H1 (cell line): ENCODE results near the gene HNF1B. TPM values are rescaled to one million over a fixed set of nuclear protein-coding genes. Genes with fewer than 3 reads are reported as not detected.
A peak's percentile ranks its signal among the peaks of the same experiment; 100 is the strongest.

Source experiments
- CTCF ChIA-PET: fragments of 300-600 bp; sonication (Branson Sonifier 250); formaldehyde crosslinking; loops from one replicate; lab custom pipeline; 2021; ENCODE audit not compliant: partially characterized antibody; lab: Charles Lee
- POLR2A ChIA-PET: fragments of 300-600 bp; sonication (Branson Sonifier 250); formaldehyde crosslinking; loops from one replicate; lab custom pipeline; 2021; ENCODE audit warnings: inconsistent platforms; ENCODE audit not compliant: partially characterized antibody; lab: Charles Lee
- DNase-seq, 2 experiments: peaks; one replicate each; pipeline versions ENCODE4 v3.0.0 to v3.0.0-alpha.2; 2010 to 2022; ENCODE audit warnings: low spot score in 2 of 2, low read depth in 1 of 2, mixed read lengths in 1 of 2
- FAIRE-seq: peaks from 2 replicates; lab custom pipeline; 2011; peaks lifted over from hg19 to GRCh38; lab: Jason Lieb, UNC
- H2AFZ ChIP-seq: 2 replicates; pipeline ENCODE4 v1.8.1; 2012; ENCODE audit warnings: low read length, inconsistent platforms
- H2AK5ac ChIP-seq: 2 replicates; pipeline ENCODE4 v1.6.1; 2013; ENCODE audit warnings: low read depth, low read length
- H2BK120ac ChIP-seq: replicated peaks from 2 replicates; pipeline ENCODE3; 2013; ENCODE audit warnings: low read depth, low read length, inconsistent platforms
- H2BK12ac ChIP-seq: 2 replicates; pipeline ENCODE4 v1.6.1; 2013; ENCODE audit warnings: low read depth, low read length
- H2BK15ac ChIP-seq: 2 replicates; pipeline ENCODE4 v1.6.1; 2013; ENCODE audit warnings: low read length
- H2BK20ac ChIP-seq: 2 replicates; pipeline ENCODE4 v1.6.1; 2013; ENCODE audit warnings: low read length
- H2BK5ac ChIP-seq: 2 replicates; pipeline ENCODE4 v1.6.1; 2013; ENCODE audit warnings: low read depth, low read length
- H3K14ac ChIP-seq: 2 replicates; pipeline ENCODE4 v1.6.1; 2013; ENCODE audit warnings: inconsistent platforms; ENCODE audit not compliant: insufficient read length
- H3K18ac ChIP-seq: 2 replicates; pipeline ENCODE4 v1.6.1; 2013; ENCODE audit warnings: low read length; ENCODE audit errors: extremely low read depth
- H3K23ac ChIP-seq: 2 replicates; pipeline ENCODE4 v1.6.1; 2013; ENCODE audit warnings: inconsistent platforms; ENCODE audit not compliant: insufficient read length
- H3K23me2 ChIP-seq: 2 replicates; pipeline ENCODE4 v1.6.1; 2013; ENCODE audit warnings: low read depth, low read length
- H3K27ac ChIP-seq: 2 replicates; pipeline ENCODE4 v1.6.1; 2011; ENCODE audit warnings: low read depth, low read length, inconsistent platforms
- H3K27me3 ChIP-seq, 4 experiments: replicated peaks in 1 of 4; 1 replicate in 1 of 4; 2 replicates in 3 of 4; pipeline versions ENCODE4 v1.6.1 to v1.8.1; 2011 to 2013; ENCODE audit warnings: low read length in 3 of 4, mild to moderate bottlenecking in 3 of 4, inconsistent platforms in 2 of 4, mixed read lengths in 2 of 4, moderate library complexity in 1 of 4; ENCODE audit not compliant: control insufficient read depth in 3 of 4, insufficient read depth in 3 of 4; ENCODE audit errors: extremely low read depth in 1 of 4
- H3K36me3 ChIP-seq, 4 experiments: 2 replicates each; pipeline versions ENCODE4 v1.6.1 to v1.8.1; 2011 to 2013; ENCODE audit warnings: mild to moderate bottlenecking in 4 of 4, low read length in 3 of 4, moderate library complexity in 2 of 4, control low read depth in 1 of 4, inconsistent platforms in 1 of 4; ENCODE audit not compliant: insufficient read depth in 4 of 4, control insufficient read depth in 2 of 4
- H3K4ac ChIP-seq: replicated peaks from 2 replicates; pipeline ENCODE3; 2013; ENCODE audit warnings: low read length, low read depth, mixed read lengths, inconsistent platforms; ENCODE audit not compliant: insufficient read length
- H3K4me1 ChIP-seq, 4 experiments: replicated peaks in 1 of 4; 1 replicate in 1 of 4; 2 replicates in 3 of 4; pipeline versions ENCODE4 v1.6.1 to v1.8.1; 2011 to 2013; ENCODE audit warnings: low read length in 3 of 4, inconsistent platforms in 2 of 4, mixed read lengths in 1 of 4; ENCODE audit not compliant: insufficient read depth in 4 of 4, control insufficient read depth in 3 of 4
- H3K4me2 ChIP-seq, 2 experiments: 2 replicates each; pipeline versions ENCODE4 v1.6.1 to v1.8.1; 2011 to 2013; ENCODE audit warnings: low read depth in 2 of 2, low read length in 2 of 2, control low read depth in 1 of 2, inconsistent platforms in 1 of 2, mild to moderate bottlenecking in 1 of 2; ENCODE audit not compliant: insufficient read depth in 1 of 2
- H3K4me3 ChIP-seq, 4 experiments: fragments of 200-600, 300-600 bp in 1 of 4; sonication (generic), shearing (Covaris generic), sonication (Bioruptor Twin) in 1 of 4; 2 replicates each; pipeline versions ENCODE4 v1.5.1 to v1.8.1; 2011 to 2016; ENCODE audit warnings: low read length in 4 of 4, low read depth in 3 of 4, control low read depth in 2 of 4, inconsistent platforms in 2 of 4, mild to moderate bottlenecking in 2 of 4, mixed read lengths in 1 of 4, moderate library complexity in 1 of 4; ENCODE audit not compliant: insufficient read depth in 2 of 4; ENCODE audit errors: extremely low read depth in 1 of 4
- H3K56ac ChIP-seq: replicated peaks from 2 replicates; pipeline ENCODE3; 2013; ENCODE audit warnings: low read depth, mild to moderate bottlenecking, mixed read lengths, low read length, inconsistent platforms; ENCODE audit not compliant: insufficient read length
- H3K79me1 ChIP-seq: 2 replicates; pipeline ENCODE4 v1.6.1; 2013; ENCODE audit warnings: low read depth, low read length, control low read depth
- H3K79me2 ChIP-seq, 2 experiments: 2 replicates each; pipeline versions ENCODE4 v1.6.1 to v1.8.1; 2012 to 2013; ENCODE audit warnings: low read length in 2 of 2, mild to moderate bottlenecking in 2 of 2, inconsistent platforms in 1 of 2; ENCODE audit not compliant: insufficient read depth in 2 of 2, control insufficient read depth in 1 of 2
- H3K9ac ChIP-seq, 4 experiments: replicated peaks in 1 of 4; 1 replicate in 1 of 4; 2 replicates in 3 of 4; pipeline versions ENCODE4 v1.6.1 to v1.8.1; 2011 to 2013; ENCODE audit warnings: low read depth in 3 of 4, low read length in 3 of 4, control low read depth in 2 of 4, mild to moderate bottlenecking in 2 of 4, moderate library complexity in 2 of 4, inconsistent platforms in 1 of 4; ENCODE audit errors: extremely low read depth in 1 of 4
- H3K9me3 ChIP-seq, 2 experiments: 2 replicates each; pipeline versions ENCODE4 v1.6.1 to v1.8.1; 2012 to 2013; ENCODE audit warnings: mild to moderate bottlenecking in 2 of 2, moderate library complexity in 2 of 2, control low read depth in 1 of 2, inconsistent platforms in 1 of 2, low read depth in 1 of 2, low read length in 1 of 2, mixed read lengths in 1 of 2; ENCODE audit not compliant: insufficient read depth in 2 of 2
- H4K20me1 ChIP-seq, 2 experiments: replicated peaks in 1 of 2; 2 replicates each; pipeline versions ENCODE3 to v1.8.1; 2011 to 2013; ENCODE audit warnings: inconsistent platforms in 2 of 2, low read length in 2 of 2, mild to moderate bottlenecking in 1 of 2; ENCODE audit not compliant: insufficient read depth in 2 of 2, control insufficient read depth in 1 of 2
- H4K5ac ChIP-seq: 2 replicates; pipeline ENCODE4 v1.6.1; 2013; ENCODE audit warnings: low read length, low read depth, mixed read lengths, inconsistent platforms; ENCODE audit not compliant: insufficient read length
- H4K8ac ChIP-seq: 2 replicates; pipeline ENCODE4 v1.8.0; 2013; ENCODE audit warnings: mild to moderate bottlenecking, moderate library complexity, low read length, inconsistent platforms; ENCODE audit not compliant: insufficient read depth; ENCODE audit errors: extremely low read depth
- H4K91ac ChIP-seq: replicated peaks from 2 replicates; pipeline ENCODE3; 2013; ENCODE audit warnings: low read length, mixed read lengths, inconsistent platforms; ENCODE audit not compliant: insufficient read length
- JUN ChIP-seq: IDR thresholded peaks from 2 replicates; pipeline ENCODE4 v1.6.1; 2011; ENCODE audit warnings: low read depth, mild to moderate bottlenecking, improper control_type of control experiment, low read length
- JUND ChIP-seq: IDR thresholded peaks from 2 replicates; pipeline ENCODE4 v1.6.1; 2011; ENCODE audit warnings: mild to moderate bottlenecking, improper control_type of control experiment, low read length
- NRF1 ChIP-seq: IDR thresholded peaks from 2 replicates; pipeline ENCODE4 v1.6.1; 2011; ENCODE audit warnings: mild to moderate bottlenecking, low read depth, low read length, improper control_type of control experiment
- PHF8 ChIP-seq: fragments of 200-600 bp; sonication (generic); conservative IDR thresholded peaks from 2 replicates; pipeline ENCODE4 v1.7.1; 2012; ENCODE audit warnings: low read depth, mild to moderate bottlenecking, inconsistent platforms, low read length, moderate library complexity
- TBP ChIP-seq: IDR thresholded peaks from 2 replicates; pipeline ENCODE4 v1.6.1; 2011; ENCODE audit warnings: low read depth, low read length, improper control_type of control experiment
- TCF12 ChIP-seq: IDR thresholded peaks from 2 replicates; pipeline ENCODE4 v1.6.1; 2011; ENCODE audit warnings: low read depth, mild to moderate bottlenecking, low read length
- WGBS, 2 experiments: shearing (Covaris generic) in 1 of 2; methylation state at CpG; one replicate each; pipeline versions ENCODE4 v1.1.6 to v1.1.7; 2013 to 2015; ENCODE audit warnings: low lambda C conversion rate in 2 of 2, mixed read lengths in 2 of 2, inconsistent platforms in 1 of 2, low coverage in 1 of 2, missing lambda C conversion rate in 1 of 2; ENCODE audit not compliant: insufficient replicate concordance in 2 of 2, insufficient coverage in 1 of 2, insufficient read length in 1 of 2; ENCODE audit errors: extremely low coverage in 1 of 2, missing lambda C conversion rate in 1 of 2; 5-methylcytosine and 5-hydroxymethylcytosine counted together
- polyA plus RNA-seq, 7 experiments: library from polyadenylated mRNA; depleted of rRNA in 3 of 7; stranded (reverse) in 5 of 7; unstranded in 2 of 7; fragments of >200 nt in 5 of 7; fragments of 200-250 nt in 2 of 7; gene quantifications; 1 replicate in 5 of 7; 2 replicates in 1 of 7; 4 replicates in 1 of 7; pipeline versions ENCODE4 v1.2.1 to v1.2.3, GENCODE V29; 2011 to 2013; ENCODE audit warnings: missing spikeins in 2 of 7, mixed read lengths in 2 of 7
- total RNA-seq: library from RNA; stranded (reverse); fragmentation: NEBNext Ultra II Directional; extraction: Animal tissue kit (Norgen Biotek cat#: 25700); gene quantifications from 2 replicates; pipeline ENCODE4 v1.2.1, GENCODE V29; 2021
- TF ChIP-seq, protein P1 (sequence below): IDR thresholded peaks from 2 replicates; pipeline ENCODE4 v1.6.1; 2012; ENCODE audit warnings: low read length, inconsistent platforms
- TF ChIP-seq, protein P2 (sequence below): IDR thresholded peaks from 2 replicates; pipeline ENCODE4 v1.6.1; 2012; ENCODE audit warnings: inconsistent platforms
- TF ChIP-seq, protein P3 (sequence below): IDR thresholded peaks from 2 replicates; pipeline ENCODE4 v1.6.1; 2012; ENCODE audit warnings: inconsistent platforms

Gene HNF1B
- total and polyA plus RNA-seq, 2 of the 8 experiments (the other 6 are each of a cell fraction or from before 2014, with no cell fraction given) = 0.13 to 0.30 TPM

- ChIA-PET CTCF (interaction anchor here (1.0 kb wide), 1 partner anchor 105 kb away, joined by 3 read pairs; no protein-coding TSS in a partner anchor), POLR2A (interaction anchor here (1.0 kb wide), 1 partner anchor 17 kb away, joined by 3 read pairs; no protein-coding TSS in a partner anchor)
- Histone ChIP-seq H3K79me1 (no peaks in the 10 kb centered on the region), H3K4me1 (peaks cover 2 to 9% (median 2%) of the 10 kb centered on the region in 4 experiments; a peak in 5 of 7 replicates), H4K91ac (peak overlapping the region; percentile 59), H3K36me3 (no peaks in the 10 kb centered on the region), H3K4me3 (peak overlapping the region in 1 of 4 experiments; percentile 18; a peak in 1 of 8 replicates), H3K4ac (no peak overlapping the region), H2AK5ac (no peak overlapping the region), H3K56ac (no peak overlapping the region), H3K27me3 (no peaks in the 10 kb centered on the region; a peak in 2 of 7 replicates), H3K23me2 (no peaks in the 10 kb centered on the region), H2BK20ac (no peak overlapping the region), H3K23ac (no peak overlapping the region), H3K9me3 (no peaks in the 10 kb centered on the region), H3K27ac (peak overlapping the region; percentile 57), H2BK5ac (0 out of 2 replicates have a peak overlapping the region, but pooled peaks have one; percentile 0), H3K14ac (no peak overlapping the region), H2AFZ (peak overlapping the region; percentile 90), H3K79me2 (no peaks in the 10 kb centered on the region), H2BK120ac (no peak overlapping the region), H4K8ac (peak overlapping the region; percentile 75; the same call in 1 of the 2 replicates), H4K5ac (peak overlapping the region; percentile 20), H3K18ac (no peak overlapping the region), H3K4me2 (peak overlapping the region; percentile 7 to 44; a peak in 2 of 4 replicates), H4K20me1 (no peaks in the 10 kb centered on the region), H3K9ac (no peak overlapping the region; a peak in 1 of 7 replicates), H2BK15ac (no peak overlapping the region), H2BK12ac (peak overlapping the region; percentile 91; the same call in 1 of the 2 replicates)
- 49% methylated on average over 9 of the region's 9 CpGs; no CpG with 5 or more reads in 1 of the 2 experiments for WGBS, 2 experiments
- DNase-seq (peak; percentile 58 to 73), FAIRE-seq (no peak)
- TF ChIP-seq, protein P1, sequence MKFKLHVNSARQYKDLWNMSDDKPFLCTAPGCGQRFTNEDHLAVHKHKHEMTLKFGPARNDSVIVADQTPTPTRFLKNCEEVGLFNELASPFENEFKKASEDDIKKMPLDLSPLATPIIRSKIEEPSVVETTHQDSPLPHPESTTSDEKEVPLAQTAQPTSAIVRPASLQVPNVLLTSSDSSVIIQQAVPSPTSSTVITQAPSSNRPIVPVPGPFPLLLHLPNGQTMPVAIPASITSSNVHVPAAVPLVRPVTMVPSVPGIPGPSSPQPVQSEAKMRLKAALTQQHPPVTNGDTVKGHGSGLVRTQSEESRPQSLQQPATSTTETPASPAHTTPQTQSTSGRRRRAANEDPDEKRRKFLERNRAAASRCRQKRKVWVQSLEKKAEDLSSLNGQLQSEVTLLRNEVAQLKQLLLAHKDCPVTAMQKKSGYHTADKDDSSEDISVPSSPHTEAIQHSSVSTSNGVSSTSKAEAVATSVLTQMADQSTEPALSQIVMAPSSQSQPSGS = peak; percentile 45; the same call in 1 of the 2 replicates
- TF ChIP-seq, protein P2, sequence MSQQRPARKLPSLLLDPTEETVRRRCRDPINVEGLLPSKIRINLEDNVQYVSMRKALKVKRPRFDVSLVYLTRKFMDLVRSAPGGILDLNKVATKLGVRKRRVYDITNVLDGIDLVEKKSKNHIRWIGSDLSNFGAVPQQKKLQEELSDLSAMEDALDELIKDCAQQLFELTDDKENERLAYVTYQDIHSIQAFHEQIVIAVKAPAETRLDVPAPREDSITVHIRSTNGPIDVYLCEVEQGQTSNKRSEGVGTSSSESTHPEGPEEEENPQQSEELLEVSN = no peak
- TF ChIP-seq NRF1 (no peak), JUN (peak; percentile 73; the same call in 1 of the 2 replicates), TCF12 (no peak), TBP (0 out of 2 replicates have a peak, but pooled peaks have one; percentile 17), PHF8 (no peak), JUND (peak; percentile 88; the same call in 1 of the 2 replicates)
- TF ChIP-seq, protein P3, sequence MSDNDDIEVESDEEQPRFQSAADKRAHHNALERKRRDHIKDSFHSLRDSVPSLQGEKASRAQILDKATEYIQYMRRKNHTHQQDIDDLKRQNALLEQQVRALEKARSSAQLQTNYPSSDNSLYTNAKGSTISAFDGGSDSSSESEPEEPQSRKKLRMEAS = no peak
Measured at GRCh38 chr17:37710344-37710886, 34.4 kb downstream of the HNF1B start.
